HTR-8/SVneo (cell line): ENCODE data around the gene AP1AR.
"Not testable (repeated sequence)": the region's sequence is repeated elsewhere in the genome, so short reads cannot be mapped to it uniquely, and the experiment has no call there.

ENCODE experiments used
- DNase-seq: peaks from one replicate; pipeline ENCODE4 v3.0.0; 2011; ENCODE audit warnings: low spot score, mixed read lengths; ENCODE audit not compliant: insufficient read length
- FAIRE-seq: peaks from 2 replicates; lab custom pipeline; 2011; peaks lifted over from hg19 to GRCh38; lab: Jason Lieb, UNC

AP1AR gene

DNA sequence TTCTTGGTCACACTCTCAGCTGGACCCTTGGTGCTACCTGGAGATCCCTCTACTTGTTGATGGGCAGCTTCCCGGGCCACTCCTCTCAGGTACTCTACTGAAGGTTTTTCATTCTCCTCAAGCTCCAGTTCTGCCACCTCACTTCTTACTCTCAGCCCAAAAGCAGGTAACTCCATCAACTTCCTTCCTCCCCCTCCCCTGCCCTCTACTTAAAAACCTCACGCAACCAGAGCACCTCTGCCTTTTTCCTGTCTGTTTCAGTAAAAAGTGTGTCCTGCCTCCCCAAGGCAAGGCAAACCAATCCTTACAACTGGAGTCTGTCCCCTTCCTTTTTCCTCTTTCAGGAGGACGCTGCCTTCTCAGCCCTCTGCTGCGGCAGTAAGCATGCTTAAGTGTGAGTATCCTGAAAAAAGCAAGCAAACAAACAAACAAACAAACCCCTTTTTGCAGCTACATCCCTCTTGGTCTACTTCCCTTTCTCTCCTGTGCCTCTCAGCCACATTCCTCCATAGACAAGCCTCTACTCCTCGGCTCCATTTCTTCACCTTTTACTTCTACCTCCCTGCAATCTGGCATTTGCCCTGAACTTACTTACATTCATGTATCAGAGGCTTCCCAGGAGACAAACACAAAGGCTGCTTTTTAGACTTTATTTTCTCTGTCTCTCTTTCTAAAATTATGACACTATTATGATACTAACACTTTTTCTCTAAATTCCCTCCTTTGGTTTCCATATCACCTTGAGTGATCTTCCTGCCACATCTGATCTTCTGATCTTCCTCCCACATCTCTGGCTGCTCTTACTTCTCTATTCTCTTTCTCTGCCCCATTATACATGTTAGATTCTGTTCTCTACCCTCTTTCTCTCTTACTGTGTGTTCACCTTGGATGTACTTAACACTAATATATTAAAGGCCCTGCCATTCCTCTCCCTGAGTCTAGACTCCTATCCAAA lies 71.0 kb downstream of the AP1AR start:
- no peak for FAIRE-seq

DNA sequence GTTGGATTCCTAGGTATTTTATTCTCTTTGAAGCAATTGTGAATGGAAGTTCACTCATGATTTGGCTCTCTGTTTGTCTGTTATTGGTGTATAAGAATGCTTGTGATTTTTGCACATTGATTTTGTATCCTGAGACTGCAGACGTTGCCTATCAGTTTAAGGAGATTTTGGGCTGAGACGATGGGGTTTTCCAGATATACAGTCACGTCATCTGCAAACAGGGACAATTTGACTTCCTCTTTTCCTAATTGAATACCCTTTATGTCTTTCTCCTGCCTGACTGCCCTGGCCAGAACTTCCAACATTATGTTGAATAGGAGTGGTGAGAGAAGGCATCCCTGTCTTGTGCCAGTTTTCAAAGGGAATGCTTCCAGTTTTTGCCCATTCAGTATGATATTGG lies 73.9 kb downstream of the AP1AR start:
- DNase-seq, FAIRE-seq: not testable (repeated sequence)

More for the DNA sequence above, 71.0 kb downstream of the AP1AR start:
- DNase-seq = no peak

DNA sequence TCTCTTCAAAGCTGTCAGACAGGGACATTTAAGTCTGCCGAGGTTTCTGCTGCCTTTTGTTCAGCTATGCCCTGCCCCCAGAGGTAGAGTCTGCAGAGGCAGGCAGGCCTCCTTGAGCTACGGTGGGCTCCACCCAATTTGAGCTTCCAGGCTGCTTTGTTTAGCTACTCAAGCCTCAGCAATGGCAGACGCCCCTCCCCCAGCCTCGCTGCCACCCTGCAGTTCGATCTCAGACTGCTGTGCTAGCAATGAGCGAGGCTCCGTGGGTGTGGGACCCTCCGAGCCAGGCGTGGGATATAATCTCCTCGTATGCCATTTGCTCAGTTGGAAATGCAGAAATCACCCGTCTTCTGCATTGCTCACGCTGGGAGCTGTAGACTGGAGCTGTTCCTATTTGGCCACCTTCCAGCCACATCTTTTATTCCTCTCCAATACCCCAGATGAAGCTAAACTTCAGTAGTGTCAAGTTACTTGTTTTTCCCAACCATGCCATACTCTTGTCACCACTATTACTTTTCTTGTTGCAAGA lies 77.7 kb downstream of the AP1AR start:
- DNase-seq, FAIRE-seq: not testable (repeated sequence)

DNA sequence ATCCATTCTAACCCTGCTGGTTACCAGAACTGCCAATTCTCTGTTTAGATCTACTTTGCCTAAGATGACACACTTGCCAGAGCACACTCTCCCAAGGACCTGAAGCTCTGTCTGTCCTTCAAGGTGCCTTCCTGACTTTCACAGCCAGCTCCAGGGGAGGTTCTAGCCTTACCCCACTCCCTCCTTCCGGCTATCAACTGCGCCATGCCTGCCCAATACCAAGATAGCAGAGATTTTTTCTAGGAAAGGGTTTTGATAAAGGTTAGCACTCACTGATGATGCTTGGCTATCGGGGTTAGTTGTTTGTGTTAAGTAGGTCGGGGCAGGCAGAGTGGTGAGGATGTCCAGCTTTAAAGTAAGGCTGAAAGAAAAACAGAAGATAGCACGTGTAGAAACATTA lies 79.9 kb downstream of the AP1AR start:
- FAIRE-seq (no peak), DNase-seq (no peak)

DNA sequence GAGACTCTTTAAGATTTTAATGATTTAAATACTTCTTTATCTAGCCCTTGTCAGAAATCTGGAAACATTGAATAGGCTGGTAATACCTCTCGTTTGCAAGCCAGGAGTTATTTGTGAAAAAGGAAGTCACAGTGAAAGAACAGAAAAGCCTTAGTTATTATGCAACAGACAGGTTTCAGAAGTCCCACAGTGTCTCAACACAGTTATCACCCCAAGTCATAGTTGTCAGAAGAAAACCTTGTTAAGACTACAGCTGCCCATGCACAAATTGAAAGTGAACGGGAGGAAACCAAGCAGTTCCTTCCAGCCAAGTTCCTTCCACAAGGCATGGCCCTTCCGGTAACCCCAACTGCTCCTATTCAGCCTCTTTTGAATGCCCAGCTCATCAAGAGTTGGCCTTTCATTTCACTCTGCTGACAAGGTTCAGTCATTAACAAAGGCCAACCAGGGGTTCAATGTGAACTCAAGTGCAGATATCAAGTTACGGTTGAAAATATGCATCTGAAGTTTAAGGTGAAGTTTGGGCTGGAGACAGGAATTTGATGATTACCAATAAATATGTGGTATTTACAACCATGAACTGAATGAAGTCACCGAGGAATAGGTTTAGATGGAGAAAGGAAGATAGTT lies 81.1 kb downstream of the AP1AR start:
- FAIRE-seq (no peak), DNase-seq (no peak)

DNA sequence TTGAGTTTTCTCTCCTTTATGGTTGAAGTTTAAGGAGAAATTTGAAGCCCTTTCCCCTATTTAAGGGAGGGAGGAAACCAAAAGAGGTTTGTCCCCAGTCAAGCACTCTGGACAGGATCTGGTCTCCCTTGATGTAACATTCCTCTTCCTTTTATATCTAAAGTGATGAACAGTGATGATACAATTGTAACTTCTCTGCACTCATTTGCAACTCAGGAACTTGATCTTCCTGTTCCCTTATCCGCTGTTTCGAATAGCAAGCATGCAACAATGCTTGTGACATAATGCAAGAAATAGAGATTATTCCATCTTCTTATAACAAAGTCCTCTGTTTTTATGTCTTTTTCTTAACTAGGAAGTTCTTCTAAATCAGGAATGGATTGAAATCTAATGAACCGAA lies 83.9 kb downstream of the AP1AR start:
- FAIRE-seq = no peak
- DNase-seq = no peak

DNA sequence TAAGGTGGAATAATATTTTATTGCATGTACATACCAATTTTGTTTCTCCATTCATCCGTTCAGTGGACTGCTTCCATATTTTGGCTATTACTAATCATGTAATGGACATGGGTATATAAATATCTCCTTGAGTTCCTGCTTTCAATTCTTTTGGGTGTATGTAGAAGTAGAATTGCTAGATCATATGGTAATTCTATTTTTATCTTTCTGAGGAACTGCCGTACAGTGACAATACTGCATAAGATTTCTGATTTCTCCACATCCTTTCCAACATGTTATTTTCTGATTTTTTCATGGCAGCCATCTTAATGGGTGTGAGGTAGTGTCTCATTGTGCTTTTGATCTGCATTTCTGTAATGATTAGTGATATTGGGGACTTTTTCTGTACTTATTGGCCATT lies 84.8 kb downstream of the AP1AR start:
- FAIRE-seq = no peak

DNA sequence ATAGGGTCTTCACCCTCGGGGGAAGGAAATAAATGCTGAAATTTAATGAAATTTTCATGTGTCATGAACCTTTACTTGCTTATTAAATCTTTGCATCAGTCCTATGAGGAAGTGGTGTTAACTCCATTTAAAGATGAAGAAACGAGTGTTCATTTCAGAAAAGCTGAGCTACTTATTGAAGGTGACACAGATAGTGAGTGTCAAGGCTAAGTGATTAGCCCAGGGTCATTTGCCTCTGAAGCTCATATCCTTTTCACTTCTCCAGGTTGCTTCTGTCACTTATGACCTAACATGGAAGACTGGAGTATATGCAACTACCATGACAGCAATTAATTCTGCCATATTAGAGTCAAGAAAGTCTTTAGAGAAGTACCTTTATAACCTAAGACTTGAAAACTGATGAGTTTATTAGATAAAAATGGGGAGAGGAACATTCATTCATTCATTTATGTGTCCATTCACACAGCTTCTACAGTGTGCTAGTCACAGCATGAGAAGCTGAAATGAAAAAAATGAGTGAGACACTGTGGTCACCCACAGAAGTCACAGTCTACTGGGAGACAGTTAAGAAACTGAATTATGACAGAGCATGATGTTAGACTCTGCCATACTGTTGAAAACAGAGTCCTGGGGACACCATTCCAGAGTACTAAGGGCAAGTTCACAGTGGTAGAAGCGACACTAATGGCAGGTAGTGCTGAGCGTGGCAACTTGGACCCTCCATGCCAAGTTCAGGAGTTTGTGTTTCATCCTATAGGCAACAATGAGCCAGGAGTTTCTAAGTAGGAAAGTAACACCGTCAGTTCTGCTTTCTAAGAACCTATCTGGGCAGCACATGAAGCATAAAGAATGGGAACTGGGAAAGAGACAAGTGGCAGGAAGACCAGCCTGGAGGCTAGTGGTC lies 86.9 kb downstream of the AP1AR start:
- no peak for FAIRE-seq
- no peak for DNase-seq

More for the DNA sequence above, 84.8 kb downstream of the AP1AR start:
- no peak for DNase-seq
